Measurements from ENCODE around the gene PF4V1. TPM values are rescaled to one million over a fixed set of nuclear protein-coding genes. Genes with fewer than 3 reads are reported as not detected.

PF4V1 gene
- polyA plus RNA-seq, 1 donor (not counting 4 experiments of a cell fraction or from before 2014, with no cell fraction given), result not detected

DNA sequence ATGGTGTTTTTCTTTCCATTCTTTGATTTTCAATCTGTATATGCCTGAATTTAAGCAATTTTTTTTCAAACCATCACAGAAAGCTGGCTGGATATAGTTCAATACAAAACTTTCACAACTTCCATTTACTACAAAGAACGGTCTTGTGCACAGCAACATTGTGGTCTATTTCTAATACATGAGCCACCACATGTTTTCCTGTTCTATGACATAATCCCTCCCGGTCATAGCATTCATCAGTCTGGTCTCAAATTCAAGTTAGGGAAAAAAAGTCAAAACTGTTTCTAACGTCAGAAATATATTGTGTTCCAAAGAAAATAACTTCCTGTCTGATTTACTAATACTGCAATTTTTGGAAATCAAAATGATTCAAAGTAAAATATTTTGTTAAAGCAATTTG is 24.1 kb upstream of the PF4V1 start:
- H3K9me1 ChIP-seq (ENCODE audit: control insufficient read depth, extremely low read depth, insufficient read depth, low read length), result no peaks in the 10 kb centered on the region
- H3K79me2 ChIP-seq (ENCODE audit: control insufficient read depth, insufficient read depth, low read length), result no peaks in the 10 kb centered on the region
- no peak for FAIRE-seq
- no peak overlapping the region for H3K4me3 ChIP-seq (ENCODE audit: control insufficient read depth in 2 of 3, extremely low read depth in 1 of 3, insufficient read depth in 2 of 3, low read depth in 1 of 3, low read length in 3 of 3)
- H4K20me1 ChIP-seq (ENCODE audit: control insufficient read depth, extremely low read depth, insufficient read depth, low read length), result no peaks in the 10 kb centered on the region
- H3K36me3 ChIP-seq (ENCODE audit: control insufficient read depth in 2 of 2, extremely low read depth in 1 of 2, insufficient read depth in 2 of 2, low read length in 2 of 2), result no peaks in the 10 kb centered on the region
- H3K27me3 ChIP-seq (ENCODE audit: control insufficient read depth, extremely low read depth, insufficient read depth, low read length), result no peaks in the 10 kb centered on the region
- no peaks in the 10 kb centered on the region for H3K9me3 ChIP-seq (ENCODE audit: control insufficient read depth, low read depth, low read length)
- TF ChIP-seq CTCF (optimal IDR thresholded peaks at IDR 0.05 in 1 of 3, IDR thresholded peaks at IDR 0.05 in 1 of 3, conservative IDR thresholded peaks at IDR 0.05 in 1 of 3; ENCODE audit: extremely low read depth in 1 of 3, insufficient read depth in 2 of 3, low read length in 3 of 3), result no peak
- TF ChIP-seq EZH2 (IDR thresholded peaks at IDR 0.05; ENCODE audit: low read length), result no peak
- no peak overlapping the region for H3K9ac ChIP-seq (ENCODE audit: control insufficient read depth, extremely low read depth, insufficient read depth, low read length)
- dilution Hi-C loops (cut with MboI; ENCODE audit: extremely low pct_ligation_motif_present, low sequenced_read_pairs), result no loop called here
- H3K4me2 ChIP-seq (ENCODE audit: control insufficient read depth, extremely low read depth, insufficient read depth, low read depth, low read length), result no peak overlapping the region
- H2AFZ ChIP-seq (ENCODE audit: control insufficient read depth, low read length), result no peak overlapping the region
- peaks cover 17% of the 10 kb centered on the region for H3K4me1 ChIP-seq (ENCODE audit: control insufficient read depth, extremely low read depth, insufficient read depth, low read length)
- no peak for DNase-seq (ENCODE audit: low read depth, low spot score)
- H3K27ac ChIP-seq (ENCODE audit: control insufficient read depth, insufficient read depth, low read length), result no peak overlapping the region

- Histone ChIP-seq H3K79me2 (ENCODE audit: control insufficient read depth, insufficient read depth, low read length) (no peaks in the 10 kb centered on the region), H4K20me1 (ENCODE audit: control insufficient read depth, extremely low read depth, insufficient read depth, low read length) (no peaks in the 10 kb centered on the region), H3K4me3 (ENCODE audit: control insufficient read depth in 2 of 3, extremely low read depth in 1 of 3, insufficient read depth in 2 of 3, low read depth in 1 of 3, low read length in 3 of 3) (no peak overlapping the region), H3K9me3 (ENCODE audit: control insufficient read depth, low read depth, low read length) (no peaks in the 10 kb centered on the region), H3K27me3 (ENCODE audit: control insufficient read depth, extremely low read depth, insufficient read depth, low read length) (no peaks in the 10 kb centered on the region), H2AFZ (ENCODE audit: control insufficient read depth, low read length) (no peak overlapping the region), H3K27ac (ENCODE audit: control insufficient read depth, insufficient read depth, low read length) (no peak overlapping the region), H3K4me1 (ENCODE audit: control insufficient read depth, extremely low read depth, insufficient read depth, low read length) (peaks cover 17% of the 10 kb centered on the region), H3K9me1 (ENCODE audit: control insufficient read depth, extremely low read depth, insufficient read depth, low read length) (no peaks in the 10 kb centered on the region), H3K4me2 (ENCODE audit: control insufficient read depth, extremely low read depth, insufficient read depth, low read depth, low read length) (no peak overlapping the region), H3K36me3 (ENCODE audit: control insufficient read depth in 2 of 2, extremely low read depth in 1 of 2, insufficient read depth in 2 of 2, low read length in 2 of 2) (no peaks in the 10 kb centered on the region), H3K9ac (ENCODE audit: control insufficient read depth, extremely low read depth, insufficient read depth, low read length) (no peak overlapping the region)
- dilution Hi-C loops (cut with MboI; ENCODE audit: extremely low pct_ligation_motif_present, low sequenced_read_pairs), result no loop called here
- no peak for TF ChIP-seq EZH2 (IDR thresholded peaks at IDR 0.05; ENCODE audit: low read length)
- no peak for TF ChIP-seq CTCF (optimal IDR thresholded peaks at IDR 0.05 in 1 of 3, IDR thresholded peaks at IDR 0.05 in 1 of 3, conservative IDR thresholded peaks at IDR 0.05 in 1 of 3; ENCODE audit: extremely low read depth in 1 of 3, insufficient read depth in 2 of 3, low read length in 3 of 3)
- no peak for FAIRE-seq
- no peak for DNase-seq (ENCODE audit: low read depth, low spot score)
Observed at GRCh38 chr4:73831569-73831968, 21.5 kb upstream of the PF4V1 start.
